Measurements from ENCODE around the gene IKZF1.

The IKZF1 gene

DNA sequence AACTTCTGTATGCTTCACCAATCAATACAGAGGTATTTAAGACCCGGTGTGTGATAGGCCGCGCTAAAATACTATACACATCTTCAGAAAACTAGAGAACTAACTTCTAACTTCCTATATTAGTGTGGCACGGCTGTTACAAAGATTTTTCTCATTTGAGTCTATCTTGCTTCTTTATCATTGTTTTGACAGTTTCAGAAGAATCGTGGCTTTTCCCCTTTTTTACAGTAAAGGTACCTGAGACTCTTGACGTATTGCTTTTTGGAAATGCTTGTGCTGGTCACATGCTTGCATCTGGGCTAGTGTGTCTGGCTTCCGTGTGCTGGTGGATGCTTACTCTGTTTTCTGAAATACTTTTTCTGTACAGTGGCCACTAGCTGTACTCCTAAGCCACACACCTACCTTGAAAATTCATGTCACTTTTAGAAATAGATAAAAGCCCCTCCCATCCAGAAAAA, 12.7 kb downstream of the IKZF1 start:
- TF ChIP-seq, protein P1, sequence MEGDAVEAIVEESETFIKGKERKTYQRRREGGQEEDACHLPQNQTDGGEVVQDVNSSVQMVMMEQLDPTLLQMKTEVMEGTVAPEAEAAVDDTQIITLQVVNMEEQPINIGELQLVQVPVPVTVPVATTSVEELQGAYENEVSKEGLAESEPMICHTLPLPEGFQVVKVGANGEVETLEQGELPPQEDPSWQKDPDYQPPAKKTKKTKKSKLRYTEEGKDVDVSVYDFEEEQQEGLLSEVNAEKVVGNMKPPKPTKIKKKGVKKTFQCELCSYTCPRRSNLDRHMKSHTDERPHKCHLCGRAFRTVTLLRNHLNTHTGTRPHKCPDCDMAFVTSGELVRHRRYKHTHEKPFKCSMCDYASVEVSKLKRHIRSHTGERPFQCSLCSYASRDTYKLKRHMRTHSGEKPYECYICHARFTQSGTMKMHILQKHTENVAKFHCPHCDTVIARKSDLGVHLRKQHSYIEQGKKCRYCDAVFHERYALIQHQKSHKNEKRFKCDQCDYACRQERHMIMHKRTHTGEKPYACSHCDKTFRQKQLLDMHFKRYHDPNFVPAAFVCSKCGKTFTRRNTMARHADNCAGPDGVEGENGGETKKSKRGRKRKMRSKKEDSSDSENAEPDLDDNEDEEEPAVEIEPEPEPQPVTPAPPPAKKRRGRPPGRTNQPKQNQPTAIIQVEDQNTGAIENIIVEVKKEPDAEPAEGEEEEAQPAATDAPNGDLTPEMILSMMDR (IDR thresholded peaks at IDR 0.05; ENCODE audit: extremely low read depth, missing control alignments): no peak
- peak; percentile 49 for DNase-seq (ENCODE audit: low spot score)

DNA sequence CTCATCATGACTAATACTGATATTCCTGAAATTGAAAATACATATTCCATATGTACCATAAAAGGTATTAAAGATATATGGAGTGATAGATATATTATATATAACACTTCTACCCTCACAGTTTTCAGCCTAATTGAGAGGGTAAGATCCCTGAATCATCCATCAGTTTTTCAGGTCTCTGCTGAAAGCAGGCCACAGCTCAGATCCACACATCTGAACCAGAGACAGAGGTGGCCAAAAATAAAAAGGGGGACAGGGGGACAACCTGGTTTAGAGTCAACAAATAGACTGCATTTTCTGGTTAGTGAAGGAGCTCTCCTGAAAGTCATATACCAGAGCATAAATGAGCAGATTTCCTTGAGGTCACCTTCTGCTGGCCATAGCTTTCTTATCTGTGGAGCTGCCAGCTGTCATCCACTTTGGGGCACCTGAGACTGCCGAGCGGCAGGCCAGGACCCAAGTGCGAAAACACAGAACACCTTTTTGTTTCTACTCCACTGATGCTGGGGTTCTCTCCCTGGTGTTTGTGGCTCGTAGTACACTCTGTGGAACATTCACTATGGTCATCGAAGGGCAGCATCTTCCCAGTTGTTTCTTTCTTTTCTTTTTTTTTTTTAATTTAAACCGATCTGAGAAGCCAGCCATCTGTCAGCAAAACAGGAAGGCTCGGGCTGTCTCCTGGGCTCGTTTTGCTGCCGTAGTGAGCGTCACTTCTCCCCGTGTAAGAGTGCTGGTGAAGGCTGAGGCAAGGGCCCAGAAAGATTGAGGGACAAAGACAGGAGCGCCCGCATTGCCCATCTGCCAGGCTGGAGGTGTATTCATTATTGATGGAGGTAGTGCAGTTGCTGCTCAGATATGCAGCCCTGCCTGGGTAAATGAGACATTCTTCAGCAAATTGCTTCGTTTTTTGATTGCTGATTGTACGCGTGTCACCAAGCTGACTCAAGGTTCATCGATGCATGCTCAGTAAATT, 13.5 kb downstream of the IKZF1 start:
- DNase-seq (ENCODE audit: low spot score): no peak
- TF ChIP-seq, protein P1 (IDR thresholded peaks at IDR 0.05; ENCODE audit: extremely low read depth, missing control alignments): no peak

DNA sequence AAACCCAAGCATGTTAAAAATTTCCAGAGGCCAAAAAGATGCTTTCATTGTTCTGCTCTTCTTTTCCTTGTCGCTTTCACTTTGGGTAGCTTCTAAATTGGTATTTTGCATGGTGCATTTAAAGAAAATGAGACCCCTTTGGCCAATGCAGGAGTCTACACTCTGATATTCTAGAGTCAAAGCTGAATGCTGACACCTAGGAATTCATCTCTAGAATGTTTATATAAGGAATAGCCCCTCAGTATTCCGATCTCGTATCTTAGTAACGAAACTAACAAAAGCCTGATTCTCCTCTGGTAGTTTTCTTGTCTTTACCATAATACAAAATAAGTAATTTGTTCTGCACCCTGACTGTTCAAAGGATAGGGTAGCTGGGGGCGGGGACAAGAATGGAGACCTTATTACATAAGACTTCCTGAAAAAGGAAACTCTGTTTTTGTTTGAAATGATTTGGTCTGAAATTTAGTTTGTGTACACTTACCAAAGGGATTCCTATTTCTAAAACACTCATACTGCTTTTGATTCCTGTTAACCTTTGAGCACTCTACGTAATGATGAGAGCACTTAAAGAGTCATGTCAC, 17.1 kb downstream of the IKZF1 start:
- DNase-seq (ENCODE audit: low spot score): no peak
- TF ChIP-seq, protein P1 (IDR thresholded peaks at IDR 0.05; ENCODE audit: extremely low read depth, missing control alignments): no peak

DNA sequence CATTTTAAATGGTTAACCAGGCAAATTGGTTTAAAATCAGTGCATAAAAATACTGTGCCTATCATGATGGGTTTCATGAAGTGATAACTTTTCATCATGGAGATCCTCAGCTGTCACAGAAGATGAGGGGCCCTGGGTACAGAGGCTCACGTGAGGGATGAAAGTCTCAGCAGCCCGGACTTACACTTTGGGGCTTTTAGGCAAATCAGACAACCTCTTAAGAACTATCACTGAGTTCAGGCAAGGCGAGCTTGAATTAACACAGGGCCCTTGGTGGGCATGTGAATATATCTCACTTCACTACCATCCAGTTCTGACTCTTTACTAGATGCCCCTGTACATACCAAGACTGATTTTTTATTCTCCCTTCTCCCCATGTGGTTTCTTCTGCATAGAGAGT, 19.6 kb downstream of the IKZF1 start:
- DNase-seq (ENCODE audit: low spot score): no peak
- TF ChIP-seq, protein P1 (IDR thresholded peaks at IDR 0.05; ENCODE audit: extremely low read depth, missing control alignments): no peak

DNA sequence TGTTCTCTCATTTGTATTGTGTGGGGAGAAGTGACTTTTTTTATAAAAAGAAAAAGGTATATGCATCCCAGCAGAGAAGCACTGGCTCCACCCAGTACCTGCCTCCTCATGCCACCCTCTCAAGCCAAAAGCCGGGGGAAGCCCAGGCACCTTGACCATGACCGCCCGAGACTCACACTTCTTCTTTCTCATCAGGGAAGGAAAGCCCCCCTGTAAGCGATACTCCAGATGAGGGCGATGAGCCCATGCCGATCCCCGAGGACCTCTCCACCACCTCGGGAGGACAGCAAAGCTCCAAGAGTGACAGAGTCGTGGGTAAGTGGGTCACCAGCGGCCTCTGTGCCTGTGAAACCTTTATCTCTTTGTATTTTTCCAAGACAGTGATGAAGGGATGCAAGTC, 22.9 kb downstream of the IKZF1 start:
- no peak for DNase-seq (ENCODE audit: low spot score)
- TF ChIP-seq, protein P1 (IDR thresholded peaks at IDR 0.05; ENCODE audit: extremely low read depth, missing control alignments): no peak

DNA sequence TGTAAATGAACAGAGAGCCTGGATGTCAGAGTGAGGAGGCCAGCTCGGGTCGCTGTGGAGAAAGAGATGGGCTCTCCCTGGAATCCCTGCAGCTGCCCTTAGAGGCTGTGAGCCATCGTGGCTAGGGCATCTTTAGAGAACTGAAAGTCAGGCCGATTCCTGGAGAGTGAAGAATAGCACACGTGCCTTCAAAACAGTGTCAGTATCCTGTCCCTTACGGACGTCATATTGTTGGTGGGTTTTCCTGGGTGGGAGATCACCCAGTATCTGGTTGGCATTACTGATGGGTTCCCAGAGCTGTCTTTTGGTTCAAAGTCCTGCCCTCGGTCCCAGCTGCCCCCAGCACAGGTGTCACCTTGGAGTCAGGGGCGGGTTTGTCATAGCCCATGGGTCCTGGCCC, 25.3 kb downstream of the IKZF1 start:
- TF ChIP-seq, protein P1 (IDR thresholded peaks at IDR 0.05; ENCODE audit: extremely low read depth, missing control alignments): no peak
- no peak for DNase-seq (ENCODE audit: low spot score)

DNA sequence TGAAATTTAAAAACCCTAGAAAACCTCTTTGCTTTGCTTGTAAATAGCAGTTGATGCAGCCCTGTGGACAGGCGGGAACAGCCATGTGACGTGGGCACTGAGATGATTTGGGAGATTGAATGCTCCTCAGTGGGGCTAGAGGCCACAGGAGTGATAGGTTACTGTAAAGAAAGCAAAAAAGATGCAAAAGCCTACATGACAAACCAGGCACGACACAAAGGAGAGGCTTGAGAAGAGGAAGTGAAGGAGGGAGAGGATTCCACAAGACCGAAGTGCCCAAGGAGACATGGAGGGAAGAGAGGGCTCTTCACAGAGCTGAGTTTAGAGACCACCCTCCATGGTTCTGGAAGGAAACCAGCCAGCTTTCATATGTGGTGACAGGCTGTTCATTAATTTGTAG, 25.7 kb downstream of the IKZF1 start:
- no peak for DNase-seq (ENCODE audit: low spot score)
- TF ChIP-seq, protein P1 (IDR thresholded peaks at IDR 0.05; ENCODE audit: extremely low read depth, missing control alignments): no peak

Data from GM20000 (cell line).